Heart left ventricle (tissue), 16 donors: ENCODE data around the gene SH3BP2. TPM values are rescaled to one million over a fixed set of nuclear protein-coding genes. Genes with fewer than 3 reads are reported as not detected.

Experiments used
- ATAC-seq, 4 donors: fragments of 200-7000 bp; cut with Tn5 transposase; one replicate each; pipeline ENCODE4 v1.9.1; 2020 to 2022; ENCODE audit warnings: moderate library complexity in 4 of 4, mild to moderate bottlenecking in 3 of 4, moderate number of reproducible peaks in 1 of 4
- DNase-seq, 5 donors: peaks; one replicate each; pipeline ENCODE4 v3.0.0-alpha.2; 2020
- H3K27ac ChIP-seq, 12 donors: fragments of 200-600 bp; sonication (generic) in 4 of 12; one replicate each; pipeline versions ENCODE4 v1.5.0 to v1.8.0; 2016 to 2022; ENCODE audit warnings: mild to moderate bottlenecking in 2 of 12
- H3K27me3 ChIP-seq, 9 donors: fragments of 200-600 bp; sonication (generic) in 2 of 9; one replicate each; pipeline versions ENCODE4 v1.5.1 to v1.8.0; 2016 to 2022; ENCODE audit warnings: mild to moderate bottlenecking in 3 of 9
- H3K36me3 ChIP-seq, 9 donors: fragments of 200-600 bp; sonication (generic) in 2 of 9; one replicate each; pipeline versions ENCODE4 v1.5.0 to v1.8.0; 2018 to 2022; ENCODE audit warnings: mild to moderate bottlenecking in 2 of 9
- H3K4me1 ChIP-seq, 12 donors: fragments of 200-600 bp; sonication (generic) in 4 of 12; one replicate each; pipeline versions ENCODE4 v1.5.0 to v1.8.0; 2016 to 2022; ENCODE audit warnings: mild to moderate bottlenecking in 3 of 12
- H3K4me3 ChIP-seq, 12 donors: fragments of 200-600 bp; sonication (generic) in 4 of 12; one replicate each; pipeline versions ENCODE4 v1.5.0 to v1.8.0; 2017 to 2022; ENCODE audit warnings: mild to moderate bottlenecking in 9 of 12, moderate library complexity in 4 of 12
- H3K9me3 ChIP-seq, 12 donors: fragments of 200-600 bp; sonication (generic) in 4 of 12; one replicate each; pipeline versions ENCODE4 v1.5.0 to v1.8.0; 2016 to 2022; ENCODE audit warnings: mild to moderate bottlenecking in 1 of 12
- POLR2A ChIP-seq, 2 donors: fragments of 450-650 bp; IDR thresholded peaks; one replicate each; pipeline ENCODE4 v1.6.1; 2017; ENCODE audit warnings: antibody characterized with exemption in 2 of 2, mild to moderate bottlenecking in 2 of 2, moderate library complexity in 2 of 2
- WGBS, 4 donors: extraction: QIAGEN DNeasy Blood & Tissue Kit in 2 of 4; methylation state at CpG; one replicate each; pipeline versions ENCODE4 v1.1.5 to v1.1.7; 2013 to 2018; 5-methylcytosine and 5-hydroxymethylcytosine counted together
- intact Hi-C, 10 donors: fragments of 100-400 bp; cut with DNase I; formaldehyde crosslinking; loops; one replicate each; pipeline versions ENCODE4 v1.11.1 to v1.14.2; 2022
- polyA plus RNA-seq, 2 donors: library from polyadenylated mRNA; stranded (reverse); fragments of 200-250 nt; gene quantifications; one replicate each; pipeline ENCODE4 v1.2.3, GENCODE V29; 2013
- total RNA-seq, 9 donors: library from RNA; depleted of rRNA in 2 of 9; stranded (reverse); fragments of >200 nt in 2 of 9; fragmentation: NEBNext Ultra II Directional in 3 of 9; extraction: Animal tissue kit (Norgen Biotek cat#: 25700) in 3 of 9; gene quantifications; one replicate each; pipeline versions ENCODE4 v1.1.0 to v1.2.4, GENCODE V29; 2016 to 2023
- TF ChIP-seq, protein P1 (sequence below), 12 donors: fragments of 200-600 bp; sonication (generic) in 4 of 12; IDR thresholded peaks; one replicate each; pipeline versions ENCODE4 v1.5.0 to v1.8.0; 2018 to 2022; ENCODE audit warnings: antibody characterized with exemption in 12 of 12, mild to moderate bottlenecking in 5 of 12
- donor health status: ischemic (EF 13 %, LVEDD 7.1; RV severe dilation, severe dysfunction).
- donor health status: healthy with polysubstance abuse.
- donor health status: DM: no; HTN: yes; CAD: no.
- donor health status: DM: no; HTN: no; CAD: no.
- donor health status: ischemic (EF 25% LVEDD 6.9; RV normal size, moderate dysfunction).
- donor health status: ischemic (EF 25% LVEDD 5.7; RV mildly dilated, moderate dysfunction).
- donor health status: healthy.
- donor health status: DM: yes; HTN: yes; CAD: no.
- donor health status: ischemic (EF 35%, LVEDD 5.7; RV mildly dilated, moderate dysfunction).
- donor health status: nonischemic (EF 11% LVEDD 7.7; RV severe dilation, severe dysfunction).
- donor health status: DM: yes; HTN: yes; CAD: no.
- donor health status: PGD.
- donor health status: ischemic (EF 29% LVEDD 5.4; RV normal size, mild dysfunction).
- donor health status: nonischemic (EF 23%, LVEDD 6.1; RV moderate dilation, normal function).

The SH3BP2 gene
- total and polyA plus RNA-seq, 11 donors = 10.4 to 70.2 (median 23.5) TPM

DNA sequence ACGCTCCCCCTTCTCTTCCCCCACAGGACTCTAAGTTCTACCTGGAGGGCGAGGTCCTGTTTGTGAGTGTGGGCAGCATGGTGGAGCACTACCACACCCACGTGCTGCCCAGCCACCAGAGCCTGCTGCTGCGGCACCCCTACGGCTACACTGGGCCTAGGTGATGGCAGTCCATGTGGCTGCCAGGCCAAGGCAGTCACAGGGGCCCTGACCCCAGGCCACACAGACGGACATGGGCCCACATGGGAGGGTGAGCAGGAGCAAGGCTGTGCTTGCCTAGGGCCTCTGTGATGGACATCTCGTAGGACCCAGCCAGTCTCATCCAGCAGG, 40.8 kb downstream of the SH3BP2 start:
- intact Hi-C loops = loop anchor here in 1 of 10 donors (5.0 kb wide), 1 partner anchor 61 kb away; no protein-coding TSS in a partner anchor
- peak in 3 of 5 donors; percentile 10 to 52 (median 12) for DNase-seq
- TF ChIP-seq, protein P1, sequence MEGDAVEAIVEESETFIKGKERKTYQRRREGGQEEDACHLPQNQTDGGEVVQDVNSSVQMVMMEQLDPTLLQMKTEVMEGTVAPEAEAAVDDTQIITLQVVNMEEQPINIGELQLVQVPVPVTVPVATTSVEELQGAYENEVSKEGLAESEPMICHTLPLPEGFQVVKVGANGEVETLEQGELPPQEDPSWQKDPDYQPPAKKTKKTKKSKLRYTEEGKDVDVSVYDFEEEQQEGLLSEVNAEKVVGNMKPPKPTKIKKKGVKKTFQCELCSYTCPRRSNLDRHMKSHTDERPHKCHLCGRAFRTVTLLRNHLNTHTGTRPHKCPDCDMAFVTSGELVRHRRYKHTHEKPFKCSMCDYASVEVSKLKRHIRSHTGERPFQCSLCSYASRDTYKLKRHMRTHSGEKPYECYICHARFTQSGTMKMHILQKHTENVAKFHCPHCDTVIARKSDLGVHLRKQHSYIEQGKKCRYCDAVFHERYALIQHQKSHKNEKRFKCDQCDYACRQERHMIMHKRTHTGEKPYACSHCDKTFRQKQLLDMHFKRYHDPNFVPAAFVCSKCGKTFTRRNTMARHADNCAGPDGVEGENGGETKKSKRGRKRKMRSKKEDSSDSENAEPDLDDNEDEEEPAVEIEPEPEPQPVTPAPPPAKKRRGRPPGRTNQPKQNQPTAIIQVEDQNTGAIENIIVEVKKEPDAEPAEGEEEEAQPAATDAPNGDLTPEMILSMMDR (IDR thresholded peaks at IDR 0.05) = no peak
- no peak for TF ChIP-seq POLR2A (IDR thresholded peaks at IDR 0.05)
- no peak for ATAC-seq
- H3K9me3 ChIP-seq = no peaks in the 10 kb centered on the region
- 82 to 96% (median 94%) methylated on average over 5 to 7 of the region's 7 CpGs for WGBS, 4 donors
- H3K27ac ChIP-seq = no peak overlapping the region
- H3K27me3 ChIP-seq = no peaks in the 10 kb centered on the region
- H3K4me3 ChIP-seq = no peak overlapping the region
- peaks cover 0 to 81% (median 42%) of the 10 kb centered on the region in 9 donors for H3K36me3 ChIP-seq
- peaks cover 0 to 48% (median 14%) of the 10 kb centered on the region in 12 donors for H3K4me1 ChIP-seq

DNA sequence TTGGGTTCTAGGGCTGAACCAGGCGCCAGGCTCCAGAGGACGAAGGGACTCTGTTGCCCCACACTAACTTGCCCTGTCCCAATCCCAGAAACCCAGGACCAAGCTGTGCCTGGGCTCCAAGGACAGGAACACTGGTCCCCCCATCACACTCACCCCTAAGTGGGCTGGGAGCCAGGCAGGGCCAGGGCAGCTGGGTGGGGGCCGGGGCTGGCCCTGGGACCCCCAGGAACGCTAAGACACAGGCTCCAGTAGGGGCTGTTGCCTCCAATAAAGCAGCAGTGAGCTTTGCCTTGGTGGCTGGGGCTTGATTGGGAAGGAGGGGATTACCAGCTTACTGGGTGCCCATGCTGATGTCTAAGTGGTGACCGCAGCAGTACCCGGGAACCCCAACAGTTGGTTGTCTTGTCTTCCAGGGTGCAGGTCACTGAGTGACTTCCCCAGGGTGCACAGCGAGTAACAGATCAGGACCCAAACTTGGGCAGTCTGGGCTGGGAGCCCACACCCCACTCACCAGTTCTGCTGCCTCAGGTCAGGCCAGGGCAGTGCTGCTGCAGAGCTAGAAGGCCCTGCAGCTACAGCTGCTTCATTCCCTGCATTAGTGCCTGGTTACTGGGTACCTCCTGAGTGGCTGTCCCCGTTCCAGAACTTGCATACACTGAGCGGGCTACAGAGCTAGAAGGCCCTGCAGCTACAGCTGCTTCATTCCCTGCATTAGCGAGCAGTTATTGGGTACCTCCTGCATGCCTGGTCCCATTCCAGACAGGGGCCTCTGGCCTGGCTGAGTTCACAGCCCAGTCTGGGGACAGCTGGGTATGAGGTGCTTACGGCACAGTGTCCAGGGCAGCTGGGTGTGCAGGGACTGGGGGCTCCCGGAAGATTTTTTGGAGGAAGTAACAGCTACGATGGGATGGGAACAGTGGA, 41.4 kb downstream of the SH3BP2 start:
- intact Hi-C loops = loop anchor here in 1 of 10 donors (5.0 kb wide), 1 partner anchor 62 kb away; no protein-coding TSS in a partner anchor
- Histone ChIP-seq H3K36me3 (peaks cover 0 to 75% (median 39%) of the 10 kb centered on the region in 9 donors), H3K4me1 (peaks cover 0 to 55% (median 14%) of the 10 kb centered on the region in 12 donors), H3K27me3 (no peaks in the 10 kb centered on the region), H3K9me3 (no peaks in the 10 kb centered on the region), H3K27ac (peak overlapping the region in 2 of 12 donors; percentile 18 to 81), H3K4me3 (no peak overlapping the region)
- no peak for TF ChIP-seq POLR2A (IDR thresholded peaks at IDR 0.05)
- TF ChIP-seq, protein P1 (IDR thresholded peaks at IDR 0.05) = no peak
- 70 to 87% (median 85%) methylated on average over 6 to 13 of the region's 13 CpGs for WGBS, 4 donors
- peak in 3 of 5 donors; percentile 11 to 51 (median 15) for DNase-seq
- ATAC-seq = peak in 2 of 4 donors; percentile 2 to 7

DNA sequence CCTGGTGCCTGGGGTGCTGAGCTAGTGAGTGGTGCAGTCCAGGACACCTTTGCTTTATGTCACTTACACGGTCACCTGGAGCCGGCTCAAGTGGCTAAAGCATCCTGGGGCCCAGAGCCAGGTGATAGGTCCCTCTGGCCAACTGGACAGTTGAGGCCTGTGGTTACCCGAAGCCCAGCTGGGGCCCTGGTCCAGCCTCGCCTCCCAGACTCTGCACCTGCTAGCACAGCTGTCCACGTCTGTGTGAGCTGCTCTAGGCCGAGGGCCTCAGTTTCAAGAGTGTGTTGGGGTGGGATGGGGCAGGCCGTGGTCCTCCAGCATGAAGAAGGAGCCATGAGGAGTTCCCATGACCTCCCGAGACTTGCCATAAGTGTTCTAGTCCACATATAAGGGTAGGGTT, 43.1 kb downstream of the SH3BP2 start:
- no peak for TF ChIP-seq POLR2A (IDR thresholded peaks at IDR 0.05)
- TF ChIP-seq, protein P1 (IDR thresholded peaks at IDR 0.05) = no peak
- no peak for ATAC-seq
- peak in 2 of 5 donors; percentile 29 to 44 for DNase-seq
- Histone ChIP-seq H3K27me3 (no peaks in the 10 kb centered on the region), H3K36me3 (peaks cover 0 to 58% (median 28%) of the 10 kb centered on the region in 9 donors), H3K4me3 (no peak overlapping the region), H3K4me1 (peaks cover 0 to 59% (median 14%) of the 10 kb centered on the region in 12 donors), H3K27ac (peak overlapping the region in 3 of 12 donors; percentile 0 to 81 (median 41)), H3K9me3 (peaks cover 0 to 2% (median 0%) of the 10 kb centered on the region in 12 donors)
- intact Hi-C loops = loop anchor here in 2 of 10 donors (5.0 kb wide), 1 partner anchor 74 kb away; no protein-coding TSS in a partner anchor
- 84 to 91% (median 86%) methylated on average over 5 to 8 of the region's 8 CpGs for WGBS, 4 donors

DNA sequence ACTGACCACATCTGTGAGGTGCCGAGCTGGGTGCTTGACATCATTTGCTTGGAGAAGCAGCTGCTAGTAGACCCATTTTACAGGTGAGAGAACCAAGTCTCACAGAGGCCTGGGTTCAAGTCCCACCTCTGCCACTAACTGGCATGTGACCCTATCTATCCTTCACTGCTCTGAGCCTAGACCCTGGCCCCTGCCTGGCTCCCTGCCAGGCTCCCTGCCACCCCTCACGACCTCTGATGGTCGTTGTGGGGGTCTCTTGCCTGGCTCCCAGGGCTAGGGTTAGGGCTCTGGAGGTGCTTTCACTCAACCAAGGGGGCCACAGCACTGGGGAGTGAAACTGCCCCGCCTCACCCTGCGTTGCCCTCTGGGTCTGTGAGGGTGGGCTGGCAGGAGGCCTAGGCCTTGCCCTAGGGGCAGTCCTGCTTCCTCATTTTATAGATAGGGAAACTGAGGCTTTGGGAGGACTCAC, 43.5 kb downstream of the SH3BP2 start:
- intact Hi-C loops = loop anchor here in 2 of 10 donors (5.0 kb wide), 1 partner anchor 74 kb away; no protein-coding TSS in a partner anchor
- ATAC-seq = no peak
- Histone ChIP-seq H3K4me1 (peaks cover 0 to 59% (median 14%) of the 10 kb centered on the region in 12 donors), H3K36me3 (peaks cover 0 to 54% (median 25%) of the 10 kb centered on the region in 9 donors), H3K9me3 (peaks cover 0 to 2% (median 0%) of the 10 kb centered on the region in 12 donors), H3K4me3 (no peak overlapping the region), H3K27ac (peak overlapping the region in 4 of 12 donors; percentile 33 to 81 (median 48)), H3K27me3 (no peaks in the 10 kb centered on the region)
- 77 to 88% (median 82%) methylated on average over 5 of the region's 5 CpGs for whole genome bisulfite sequencing, 4 donors
- DNase-seq = peak in 2 of 5 donors; percentile 20 to 53
- no peak for TF ChIP-seq POLR2A (IDR thresholded peaks at IDR 0.05)
- TF ChIP-seq, protein P1 (IDR thresholded peaks at IDR 0.05) = no peak
